Endothelial cell of hepatic sinusoid (primary cell): ENCODE measurements around the gene CAMK1D.

ENCODE experiments used
- in situ Hi-C: cut with HindIII; loops from 2 replicates; pipeline ENCODE4 v1.10.0; 2017; ENCODE audit warnings: low sequenced_read_pairs

The CAMK1D gene

GRCh38 chr10:12829831-12830390 lies 480.6 kb downstream of the CAMK1D start:
- in situ Hi-C loops = no loop called here

DNA sequence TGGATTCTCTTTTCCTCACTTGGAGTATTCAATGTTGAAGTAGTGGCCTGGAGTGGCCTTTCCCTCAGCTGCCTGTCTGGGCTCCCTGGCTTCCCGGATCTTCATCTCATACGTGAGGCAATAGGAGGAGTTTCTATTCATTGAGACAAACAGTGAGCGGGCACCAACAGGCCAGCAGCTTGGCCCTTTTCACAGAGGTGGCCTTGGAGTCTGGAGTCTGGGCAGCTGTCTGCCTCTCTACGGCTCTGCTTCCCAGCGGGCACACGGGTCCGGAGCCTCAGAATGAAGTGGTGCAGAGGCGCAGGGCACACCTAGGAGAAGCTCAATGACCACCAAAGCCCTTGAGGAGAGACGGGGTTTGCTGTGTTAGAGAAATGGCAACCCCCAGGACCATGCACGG lies 482.7 kb downstream of the CAMK1D start:
- in situ Hi-C loops = no loop called here

- in situ Hi-C loops = no loop called here
Observed at GRCh38 chr10:12833451-12833850, 484.1 kb downstream of the CAMK1D start.

GRCh38 chr10:12834116-12834665 lies 484.8 kb downstream of the CAMK1D start:
- in situ Hi-C loops = no loop called here

GRCh38 chr10:12834721-12835120 lies 485.4 kb downstream of the CAMK1D start:
- in situ Hi-C loops = no loop called here

GRCh38 chr10:12835709-12836108 lies 486.4 kb downstream of the CAMK1D start:
- in situ Hi-C loops = no loop called here

DNA sequence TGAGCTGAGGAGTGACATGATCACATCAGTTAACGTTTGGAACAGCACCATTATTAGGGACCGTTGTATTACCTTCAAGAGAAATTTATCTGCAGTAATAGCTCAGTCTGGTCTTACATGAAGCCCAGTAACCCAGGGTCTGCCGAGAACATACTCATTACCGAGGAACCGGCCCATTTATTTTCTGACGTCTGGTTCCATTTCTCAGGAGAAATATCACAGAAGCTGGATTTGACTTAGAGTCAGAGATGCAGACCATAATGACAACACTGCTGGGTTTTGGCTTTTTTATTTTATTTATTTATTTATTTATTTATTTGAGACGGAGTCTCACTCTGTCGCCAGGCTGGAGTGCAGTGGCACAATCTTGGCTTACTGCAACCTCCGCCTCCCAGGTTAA lies 489.0 kb downstream of the CAMK1D start:
- in situ Hi-C loops = no loop called here

DNA sequence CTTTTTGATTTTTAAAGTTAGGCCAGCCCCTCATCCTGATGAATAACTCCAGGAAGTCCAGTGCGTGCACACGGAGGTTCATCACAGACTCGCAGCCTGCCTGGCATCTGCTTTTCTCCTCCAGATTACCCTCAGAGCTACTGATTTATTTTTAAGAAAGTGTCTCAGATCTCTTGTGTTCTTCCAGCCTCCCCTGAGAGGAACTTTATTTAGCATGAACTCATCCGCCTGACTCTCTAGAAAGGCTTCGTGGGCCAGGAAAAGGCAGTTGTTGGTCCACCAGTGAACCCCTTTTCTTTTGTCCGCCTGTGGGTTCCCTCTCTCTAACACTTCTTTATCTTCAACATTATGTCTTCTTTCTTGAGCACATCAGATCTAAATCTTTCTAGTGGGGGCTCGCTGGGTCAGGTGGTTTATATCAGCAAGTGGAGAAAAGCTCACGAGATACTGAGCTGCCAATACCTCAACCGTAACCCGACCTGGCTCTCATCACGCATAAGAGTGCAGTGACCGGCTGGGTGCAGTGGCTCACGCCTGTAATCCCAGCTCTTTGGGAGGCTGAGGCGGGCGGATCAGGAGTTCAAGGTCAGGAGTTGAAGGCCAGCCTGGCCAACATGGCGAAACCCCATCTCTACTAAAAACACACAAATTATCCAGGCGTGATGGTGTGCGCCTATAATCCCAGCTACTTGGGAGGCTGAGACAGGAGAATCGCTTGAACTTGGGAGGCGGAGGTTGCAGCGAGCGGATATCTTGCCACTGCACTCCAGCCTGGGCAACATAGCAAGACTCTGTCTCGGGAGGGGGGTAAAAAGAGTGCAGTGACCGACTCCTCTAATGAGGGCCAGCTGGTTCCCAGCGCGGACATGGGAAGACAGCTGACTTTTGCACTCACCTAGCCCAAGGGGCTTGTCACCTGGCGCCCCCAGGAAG lies 489.9 kb downstream of the CAMK1D start:
- in situ Hi-C loops = no loop called here

GRCh38 chr10:12839941-12840611 lies 490.7 kb downstream of the CAMK1D start:
- in situ Hi-C loops = no loop called here

DNA sequence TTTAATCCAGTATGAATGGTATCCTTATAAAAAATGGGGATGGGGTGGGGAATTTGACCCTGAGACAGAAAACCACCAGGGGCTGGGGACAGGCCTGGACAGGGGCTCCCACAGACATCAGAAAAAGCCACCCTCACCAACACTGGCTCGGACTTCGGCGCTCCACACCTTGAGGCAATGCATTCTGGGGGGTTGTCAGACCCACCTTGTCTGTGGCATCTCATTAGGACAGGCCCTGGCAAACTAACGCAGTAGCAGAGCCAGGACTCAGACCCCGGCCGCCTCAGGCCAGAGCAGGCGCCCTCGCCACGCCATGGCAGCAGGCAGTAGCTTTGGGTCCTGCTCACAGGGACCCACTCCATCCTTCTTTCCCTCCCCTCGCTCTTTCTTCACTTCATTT lies 492.1 kb downstream of the CAMK1D start:
- in situ Hi-C loops = no loop called here

DNA sequence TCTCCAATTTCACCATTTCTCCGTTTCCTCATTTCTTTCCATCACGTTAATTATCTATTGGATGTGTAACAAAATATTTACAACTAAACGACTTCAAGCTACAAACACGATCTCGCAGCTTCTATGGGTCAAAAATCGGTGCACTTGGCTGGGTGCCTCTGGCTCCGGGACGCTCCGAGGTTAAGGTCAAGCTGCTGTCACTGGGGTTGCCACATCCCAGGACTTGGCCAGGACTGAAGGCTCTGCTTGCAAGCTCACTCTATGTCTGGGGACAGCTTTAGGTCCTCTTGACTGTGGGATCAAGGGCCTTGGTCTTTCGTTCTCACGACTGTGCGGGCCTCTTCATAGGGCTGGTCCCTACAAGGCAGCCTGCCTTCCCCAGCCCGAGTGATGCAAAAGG lies 492.5 kb downstream of the CAMK1D start:
- in situ Hi-C loops = no loop called here

DNA sequence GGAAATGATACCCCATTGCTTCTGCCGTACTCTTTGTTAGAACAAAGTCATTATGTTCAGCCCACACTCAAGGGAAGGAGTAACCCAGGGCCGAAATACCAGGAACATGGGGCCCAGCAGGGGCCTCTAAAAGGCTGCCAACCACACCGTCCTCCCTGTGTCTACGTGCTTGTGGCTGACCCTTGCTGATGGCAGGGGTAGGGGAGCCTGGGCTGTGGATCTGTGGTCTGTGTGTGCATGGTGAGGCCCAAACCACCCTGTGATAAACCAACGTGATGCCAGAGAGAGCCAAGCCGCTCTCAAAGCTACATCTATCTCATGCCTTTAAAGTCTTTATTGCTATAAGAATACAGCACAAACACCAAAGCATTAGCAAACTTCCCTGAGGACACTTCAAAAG lies 493.0 kb downstream of the CAMK1D start:
- in situ Hi-C loops = no loop called here

DNA sequence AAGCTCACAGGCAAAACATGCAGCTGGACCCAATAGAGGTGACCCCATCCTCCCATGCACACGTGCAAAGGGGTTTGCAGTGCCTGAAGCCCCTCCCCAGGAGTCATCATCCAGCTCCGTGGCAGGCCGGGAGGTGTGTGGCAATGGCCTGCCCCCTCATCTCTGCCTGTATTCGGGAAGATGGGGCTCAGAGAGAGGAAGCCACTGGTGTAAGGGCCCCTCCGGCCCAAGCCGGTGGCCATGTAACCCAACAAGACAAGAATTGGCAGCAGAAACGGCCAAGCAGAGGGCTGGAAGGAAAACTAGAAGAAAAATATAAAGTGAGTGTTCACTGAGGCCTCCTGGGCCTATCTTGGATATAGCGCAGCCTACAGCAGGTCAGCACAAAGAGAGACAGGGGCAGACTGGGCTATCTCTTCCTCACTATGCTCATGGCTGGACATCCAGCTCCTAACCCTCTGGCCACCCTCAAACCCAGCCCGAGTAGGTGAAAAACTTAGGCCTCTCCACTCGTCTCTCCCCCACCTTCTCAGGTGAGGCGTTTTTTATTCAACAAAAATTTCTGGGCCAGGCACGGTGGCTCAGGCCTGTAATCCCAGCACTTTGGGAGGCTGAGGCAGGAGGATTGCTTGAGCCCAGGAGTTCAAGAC lies 494.1 kb downstream of the CAMK1D start:
- in situ Hi-C loops = no loop called here

DNA sequence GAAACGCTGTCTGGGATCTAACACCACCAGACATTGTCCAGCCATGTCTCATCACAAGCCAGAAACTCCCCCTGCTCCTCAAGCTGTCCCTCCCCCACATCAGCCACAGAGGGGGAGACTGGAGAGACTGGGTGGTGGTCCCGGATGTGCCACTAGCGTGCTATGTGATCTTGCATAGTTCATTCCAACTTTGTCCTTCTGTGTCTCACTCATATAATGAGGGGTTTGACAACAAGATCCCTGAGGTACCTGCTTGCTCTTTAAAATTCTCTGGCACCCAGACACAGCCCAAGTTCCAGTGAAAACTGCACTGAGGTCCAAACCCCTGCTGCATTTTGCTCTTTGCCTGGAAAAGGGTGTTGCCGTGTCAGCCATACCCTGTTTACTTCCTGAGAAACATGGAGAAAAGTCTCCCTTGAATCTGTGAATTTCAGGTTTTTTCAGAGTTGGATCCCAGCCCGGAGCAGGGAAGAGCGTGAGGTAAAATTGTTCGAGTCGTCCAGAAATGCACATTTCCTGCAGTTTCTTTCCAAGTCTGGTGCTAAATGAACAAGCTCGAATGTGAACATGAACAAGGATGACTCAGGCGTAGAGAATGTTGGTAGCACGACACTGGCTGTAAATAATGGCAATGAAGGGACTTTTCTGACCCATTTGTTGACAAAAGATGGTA lies 495.6 kb downstream of the CAMK1D start:
- in situ Hi-C loops = no loop called here

DNA sequence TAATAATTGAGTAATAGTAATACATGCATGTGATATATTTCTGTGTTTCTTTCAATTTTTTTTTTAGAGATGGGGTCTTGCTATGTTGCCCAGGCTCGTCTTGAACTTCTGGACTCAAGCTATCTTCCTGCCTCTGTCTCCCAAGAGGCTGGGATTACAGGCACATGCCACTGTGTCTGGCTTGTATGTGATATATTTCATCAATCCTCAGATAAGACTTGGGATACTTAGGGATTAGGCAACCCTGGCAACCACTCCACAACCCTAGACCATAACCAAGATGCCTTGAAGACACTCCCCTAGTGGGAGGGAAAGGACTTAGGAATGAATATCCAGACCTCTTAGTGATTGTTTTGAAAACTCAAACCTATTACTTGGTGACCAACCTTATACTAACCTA lies 497.4 kb downstream of the CAMK1D start:
- in situ Hi-C loops = no loop called here

DNA sequence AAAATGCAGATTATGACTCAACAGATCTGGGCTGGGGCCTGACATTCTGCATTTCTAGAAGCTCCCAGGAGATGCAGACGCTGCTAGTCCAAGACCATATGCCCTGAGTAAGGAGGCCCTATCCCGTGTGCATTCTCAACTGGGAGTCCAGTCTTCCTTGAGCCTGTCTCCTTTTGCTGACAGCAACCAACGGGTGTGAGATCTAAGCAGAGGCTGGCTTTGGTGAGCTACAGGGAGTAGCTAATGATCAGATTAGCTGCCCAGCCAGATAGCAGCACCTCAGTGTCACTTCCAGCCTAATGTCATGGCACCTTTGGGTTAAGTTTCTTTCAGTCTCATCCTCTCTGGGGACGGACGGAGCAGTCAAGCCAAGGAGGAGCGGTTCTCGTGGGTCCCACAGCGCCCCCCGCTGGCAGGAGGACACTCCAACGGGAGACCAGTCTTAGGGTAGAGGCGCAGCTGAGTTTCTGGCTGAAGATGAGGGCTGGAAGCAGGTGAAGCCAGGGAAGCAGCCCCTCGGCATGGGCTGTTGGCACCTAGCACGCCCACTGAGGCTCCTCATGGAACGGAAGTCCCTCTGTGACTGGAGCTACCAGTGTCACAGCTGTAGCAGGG lies 498.1 kb downstream of the CAMK1D start:
- in situ Hi-C loops = no loop called here

- in situ Hi-C loops = no loop called here
Observed at GRCh38 chr10:12848439-12849173, 499.3 kb downstream of the CAMK1D start.

DNA sequence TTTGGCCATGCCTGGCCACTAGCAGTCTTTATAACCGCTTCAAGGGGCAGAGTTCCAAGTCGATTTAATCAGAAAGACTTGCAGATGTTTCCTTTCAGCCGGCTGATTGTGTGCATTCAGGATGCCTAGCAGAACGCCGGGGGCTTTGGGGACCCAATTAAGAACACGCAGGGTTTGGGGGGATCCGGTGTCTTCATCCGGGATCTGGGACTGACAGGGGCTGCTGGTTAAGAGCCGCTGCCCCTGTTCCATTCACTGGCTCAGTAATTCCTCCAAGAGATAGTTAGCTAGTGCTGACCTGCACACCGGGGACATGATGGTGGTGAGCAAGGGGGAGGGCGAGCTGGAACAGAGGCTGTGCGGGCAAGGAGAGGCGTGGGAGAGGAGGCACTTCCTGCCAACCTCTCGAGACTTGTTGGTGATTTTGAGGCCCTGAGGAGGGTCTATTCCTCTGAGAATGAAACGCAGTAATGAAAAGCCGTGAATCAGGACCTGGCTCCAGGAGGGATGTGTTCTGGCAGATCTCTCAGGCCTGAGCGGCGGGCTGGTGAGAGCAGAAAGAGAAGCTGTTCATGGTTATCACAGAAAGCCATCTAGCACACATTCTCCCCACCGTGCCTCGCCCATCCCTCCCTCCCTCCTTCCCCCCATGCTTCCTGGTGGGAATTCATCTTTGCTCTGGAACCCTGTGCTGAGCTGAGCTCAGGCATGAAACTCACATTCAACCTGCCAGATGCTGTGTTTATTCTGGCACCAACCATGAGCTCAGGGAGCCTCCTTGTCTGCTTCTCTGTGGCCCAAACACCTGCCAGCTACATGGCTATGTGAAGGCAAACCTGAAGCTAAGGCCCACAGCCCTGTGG lies 500.2 kb downstream of the CAMK1D start:
- in situ Hi-C loops = no loop called here

DNA sequence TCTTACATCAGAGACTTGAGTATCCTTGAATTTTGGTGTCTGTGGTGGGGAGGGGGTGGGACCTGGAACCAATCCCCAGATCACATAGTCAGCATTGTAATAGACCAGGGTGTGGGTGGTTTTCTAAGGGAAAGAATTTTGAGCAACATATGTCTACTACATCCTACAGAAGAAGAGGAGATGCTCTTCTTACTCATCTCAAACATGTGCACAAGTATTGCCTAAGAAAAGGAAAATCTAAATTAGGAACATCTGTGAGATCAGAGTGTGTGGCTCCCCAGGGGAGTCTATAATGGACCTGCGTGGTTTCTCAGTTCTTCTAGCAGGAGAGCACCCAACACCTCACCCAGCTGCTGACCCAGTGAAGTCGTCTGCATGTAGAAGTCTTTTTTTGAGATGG lies 503.3 kb downstream of the CAMK1D start:
- in situ Hi-C loops = no loop called here
